Nephron (organoid): ENCODE results near the gene PPP6C.

ENCODE experiments used
- H3K27ac Mint-ChIP-seq, 3 experiments: 2 replicates each; pipeline ENCODE4 v1.8.0; 2020; ENCODE audit warnings: mixed read lengths in 3 of 3, mild to moderate bottlenecking in 2 of 3, moderate library complexity in 1 of 3
- H3K27me3 Mint-ChIP-seq: 2 replicates; pipeline ENCODE4 v1.8.0; 2021; ENCODE audit warnings: low read depth, mild to moderate bottlenecking, moderate library complexity, mixed read lengths
- H3K36me3 Mint-ChIP-seq: 2 replicates; pipeline ENCODE4 v1.8.0; 2020; ENCODE audit warnings: low read depth, mixed read lengths
- H3K4me1 Mint-ChIP-seq: 2 replicates; pipeline ENCODE4 v1.8.0; 2020; ENCODE audit warnings: mixed read lengths
- H3K4me3 Mint-ChIP-seq, 3 experiments: 2 replicates each; pipeline ENCODE4 v1.8.0; 2020; ENCODE audit warnings: mild to moderate bottlenecking in 3 of 3, mixed read lengths in 3 of 3, moderate library complexity in 2 of 3
- H3K9me3 Mint-ChIP-seq: 2 replicates; pipeline ENCODE4 v1.8.0; 2020; ENCODE audit warnings: mixed read lengths
- CTCF ChIP-seq, 3 experiments: fragments of 200-600 bp; sonication (generic); IDR thresholded peaks; one replicate each; pipeline ENCODE4 v1.5.0; 2021; ENCODE audit warnings: antibody characterized with exemption in 3 of 3; ENCODE audit not compliant: unreplicated experiment in 3 of 3

Gene PPP6C

GRCh38 chr9:125156551-125156950 is 33.1 kb downstream of the PPP6C start:
- Mint-ChIP-seq H3K27me3 (no peaks in the 10 kb centered on the region), H3K27ac (no peak overlapping the region), H3K36me3 (peaks cover 47% of the 10 kb centered on the region), H3K4me1 (no peaks in the 10 kb centered on the region), H3K9me3 (no peaks in the 10 kb centered on the region), H3K4me3 (no peak overlapping the region)
- no peak for TF ChIP-seq CTCF (IDR thresholded peaks at IDR 0.05; ENCODE audit: unreplicated experiment in 3 of 3)

GRCh38 chr9:125153712-125154367 is 35.8 kb downstream of the PPP6C start:
- H3K27ac Mint-ChIP-seq: no peak overlapping the region
- no peak overlapping the region for H3K4me3 Mint-ChIP-seq
- no peaks in the 10 kb centered on the region for H3K4me1 Mint-ChIP-seq
- no peaks in the 10 kb centered on the region for H3K27me3 Mint-ChIP-seq
- H3K9me3 Mint-ChIP-seq: no peaks in the 10 kb centered on the region
- peaks cover 55% of the 10 kb centered on the region for H3K36me3 Mint-ChIP-seq
- TF ChIP-seq CTCF (IDR thresholded peaks at IDR 0.05; ENCODE audit: unreplicated experiment in 3 of 3): no peak

GRCh38 chr9:125151730-125152129 is 37.9 kb downstream of the PPP6C start:
- Mint-ChIP-seq H3K27ac (no peak overlapping the region), H3K4me3 (no peak overlapping the region), H3K4me1 (no peaks in the 10 kb centered on the region), H3K36me3 (peaks cover 46% of the 10 kb centered on the region), H3K9me3 (no peaks in the 10 kb centered on the region), H3K27me3 (no peaks in the 10 kb centered on the region)
- no peak for TF ChIP-seq CTCF (IDR thresholded peaks at IDR 0.05; ENCODE audit: unreplicated experiment in 3 of 3)

GRCh38 chr9:125150349-125151245 is 39.0 kb downstream of the PPP6C start:
- TF ChIP-seq CTCF (IDR thresholded peaks at IDR 0.05; ENCODE audit: unreplicated experiment in 3 of 3): no peak
- no peak overlapping the region for H3K4me3 Mint-ChIP-seq
- no peaks in the 10 kb centered on the region for H3K9me3 Mint-ChIP-seq
- no peaks in the 10 kb centered on the region for H3K4me1 Mint-ChIP-seq
- H3K27ac Mint-ChIP-seq: no peak overlapping the region
- H3K36me3 Mint-ChIP-seq: peaks cover 43% of the 10 kb centered on the region
- H3K27me3 Mint-ChIP-seq: no peaks in the 10 kb centered on the region

- Mint-ChIP-seq H3K4me3 (no peak overlapping the region), H3K9me3 (no peaks in the 10 kb centered on the region), H3K4me1 (peaks cover 8% of the 10 kb centered on the region), H3K27me3 (no peaks in the 10 kb centered on the region), H3K36me3 (peaks cover 27% of the 10 kb centered on the region), H3K27ac (no peak overlapping the region)
- no peak for TF ChIP-seq CTCF (IDR thresholded peaks at IDR 0.05; ENCODE audit: unreplicated experiment in 3 of 3)
Observed at GRCh38 chr9:125147401-125147951, 42.1 kb downstream of the PPP6C start.
